Measurements from ENCODE around the gene DNER.
"Not testable (repeated sequence)": the region's sequence is repeated elsewhere in the genome, so short reads cannot be mapped to it uniquely, and the experiment has no call there.

DNA sequence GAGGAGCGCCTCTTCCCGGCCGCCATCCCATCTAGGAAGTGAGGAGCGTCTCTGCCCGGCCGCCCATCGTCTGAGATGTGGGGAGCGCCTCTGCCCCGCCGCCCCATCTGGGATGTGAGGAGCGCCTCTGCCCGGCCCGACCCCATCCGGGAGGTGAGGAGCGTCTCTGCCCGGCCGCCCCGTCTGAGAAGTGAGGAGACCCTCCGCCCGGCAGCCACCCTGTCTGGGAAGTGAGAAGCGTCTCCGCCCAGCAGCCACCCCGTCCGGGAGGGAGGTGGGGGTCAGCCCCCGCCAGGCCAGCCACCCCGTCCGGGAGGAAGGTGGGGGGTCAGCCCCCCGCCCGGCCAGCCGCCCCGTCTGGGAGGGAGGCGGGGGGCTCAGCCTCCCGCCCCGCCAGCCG is 28.3 kb upstream of the DNER start:
- TF ChIP-seq CTCF (optimal IDR thresholded peaks at IDR 0.05 in 1 of 3, IDR thresholded peaks at IDR 0.05 in 1 of 3, conservative IDR thresholded peaks at IDR 0.05 in 1 of 3; ENCODE audit: extremely low read depth in 1 of 3, insufficient read depth in 2 of 3, low read length in 3 of 3); EZH2 (IDR thresholded peaks at IDR 0.05; ENCODE audit: low read length): not testable (repeated sequence)

Measured in keratinocyte (primary cell).